Hepatic stellate cell (primary cell): ENCODE results near the gene ADAMTSL4.
A peak's percentile ranks its signal among the peaks of the same experiment; 100 is the strongest.
"Not testable (repeated sequence)": the region's sequence is repeated elsewhere in the genome, so short reads cannot be mapped to it uniquely, and the experiment has no call there.

Experiments
- DNase-seq: peaks from one replicate; pipeline ENCODE4 v3.0.0; 2011; ENCODE audit warnings: low spot score

The ADAMTSL4 gene

DNA sequence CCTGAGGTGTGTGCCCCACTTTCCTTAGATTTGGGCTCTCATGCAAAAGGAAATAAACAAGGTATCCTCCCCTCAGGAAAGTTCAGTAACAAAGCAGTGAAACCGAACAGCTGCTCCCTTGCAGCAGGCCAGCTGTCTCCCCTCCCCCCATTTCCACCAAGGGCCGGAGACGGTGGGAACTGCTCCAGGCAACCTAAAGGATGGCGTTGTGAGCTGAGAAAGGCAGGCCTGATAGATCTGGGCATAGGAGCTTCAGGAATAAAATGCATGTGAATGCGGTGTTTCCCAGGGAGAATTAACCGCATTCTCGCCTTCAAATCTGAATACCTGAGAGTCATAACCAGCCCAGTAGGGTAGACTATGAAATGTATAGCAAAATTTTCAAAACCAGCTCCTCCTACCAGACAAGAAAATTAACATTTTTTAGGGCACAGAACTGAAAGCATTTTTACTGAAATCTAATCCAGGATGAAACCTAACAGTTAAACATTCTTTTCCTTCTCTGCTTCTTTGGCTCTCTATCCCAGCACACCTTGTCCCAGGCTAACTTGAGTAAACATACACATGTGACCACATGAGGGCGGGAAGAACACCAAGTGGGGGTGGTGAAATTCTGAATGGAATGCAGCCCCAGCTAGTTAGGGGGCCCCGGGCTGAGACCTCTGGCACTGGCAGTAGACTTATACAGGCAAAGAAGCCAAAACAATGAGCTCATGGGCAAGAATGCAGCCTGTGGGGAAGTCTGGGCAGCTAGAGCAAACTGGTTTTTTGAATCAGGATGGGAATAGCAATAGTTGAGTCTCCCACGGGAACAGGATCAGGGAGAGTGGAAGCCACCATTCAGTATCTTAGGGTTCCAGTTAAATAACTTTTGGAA lies 18.7 kb downstream of the ADAMTSL4 start:
- DNase-seq = peak; percentile 79

DNA sequence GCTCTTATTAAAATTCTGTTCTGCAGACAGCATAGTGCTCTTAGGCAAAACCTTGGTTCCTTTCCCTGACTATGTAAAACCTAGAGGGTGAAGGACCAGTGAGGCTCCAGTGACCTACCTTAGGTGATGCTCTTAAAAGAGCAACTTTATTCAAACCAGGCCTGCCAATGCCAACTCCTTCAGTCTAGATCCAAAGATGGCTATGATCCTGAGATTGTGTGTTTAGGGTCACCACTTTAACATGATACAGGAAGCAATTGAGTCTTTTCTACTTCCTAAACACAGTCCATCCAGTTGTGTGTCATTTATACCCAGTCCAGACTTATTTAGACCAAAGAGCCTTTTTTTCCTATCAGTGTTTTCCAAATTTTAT lies 19.4 kb downstream of the ADAMTSL4 start:
- no peak for DNase-seq

DNA sequence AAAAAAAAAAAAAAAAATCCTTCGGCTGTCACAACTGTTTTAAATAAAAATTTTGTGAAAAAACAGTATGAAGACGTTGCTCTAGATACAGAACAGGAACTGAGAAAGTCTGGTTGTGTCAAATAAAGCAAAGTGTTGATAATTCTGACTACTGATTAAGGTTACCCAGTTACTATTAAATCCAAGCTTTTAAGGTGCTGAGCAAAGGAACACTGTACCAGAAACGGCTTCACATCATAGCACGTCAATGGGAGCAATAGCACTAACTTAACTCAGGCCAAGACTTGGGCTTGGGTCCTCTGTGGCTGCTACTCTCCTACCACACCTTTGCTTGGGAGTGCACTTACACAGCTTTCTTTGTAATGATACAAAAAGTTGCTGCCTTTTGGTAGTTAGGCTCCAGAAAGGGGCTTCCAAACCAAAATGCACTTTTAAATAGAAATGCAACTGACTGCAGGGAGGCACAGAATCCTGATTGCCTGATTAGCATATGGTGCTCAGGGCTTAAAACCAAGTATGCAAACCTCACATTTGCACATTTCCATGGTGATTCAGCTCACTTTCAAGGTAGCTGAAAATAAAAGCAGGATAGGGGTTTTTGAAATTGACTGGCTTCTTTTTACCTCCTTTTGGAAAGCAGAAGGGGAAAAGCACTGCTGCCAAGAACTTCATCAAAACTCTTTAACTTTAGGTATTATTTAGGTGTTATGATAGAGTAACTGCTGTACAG lies 23.9 kb downstream of the ADAMTSL4 start:
- DNase-seq = no peak

DNA sequence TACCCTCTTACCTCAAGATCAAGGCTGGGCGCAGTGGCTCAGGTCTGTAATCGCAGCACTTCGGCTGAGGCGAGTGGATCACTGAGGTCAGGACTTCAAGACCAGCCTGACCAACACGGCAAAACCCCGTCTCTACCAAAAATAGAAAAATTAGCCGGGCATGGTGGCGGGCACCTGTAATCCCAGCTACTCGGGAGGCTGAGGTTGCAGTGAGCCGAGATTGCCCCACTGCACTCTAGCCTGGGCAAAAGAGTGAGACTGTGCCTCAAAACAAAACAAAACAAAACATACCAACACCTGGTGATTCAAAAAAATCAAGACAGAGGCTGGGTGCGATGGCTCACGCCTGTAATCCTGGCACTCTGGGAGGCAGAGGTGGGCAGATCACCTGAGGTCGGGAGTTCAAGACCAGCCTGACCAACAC lies 24.5 kb downstream of the ADAMTSL4 start:
- DNase-seq = not testable (repeated sequence)

DNA sequence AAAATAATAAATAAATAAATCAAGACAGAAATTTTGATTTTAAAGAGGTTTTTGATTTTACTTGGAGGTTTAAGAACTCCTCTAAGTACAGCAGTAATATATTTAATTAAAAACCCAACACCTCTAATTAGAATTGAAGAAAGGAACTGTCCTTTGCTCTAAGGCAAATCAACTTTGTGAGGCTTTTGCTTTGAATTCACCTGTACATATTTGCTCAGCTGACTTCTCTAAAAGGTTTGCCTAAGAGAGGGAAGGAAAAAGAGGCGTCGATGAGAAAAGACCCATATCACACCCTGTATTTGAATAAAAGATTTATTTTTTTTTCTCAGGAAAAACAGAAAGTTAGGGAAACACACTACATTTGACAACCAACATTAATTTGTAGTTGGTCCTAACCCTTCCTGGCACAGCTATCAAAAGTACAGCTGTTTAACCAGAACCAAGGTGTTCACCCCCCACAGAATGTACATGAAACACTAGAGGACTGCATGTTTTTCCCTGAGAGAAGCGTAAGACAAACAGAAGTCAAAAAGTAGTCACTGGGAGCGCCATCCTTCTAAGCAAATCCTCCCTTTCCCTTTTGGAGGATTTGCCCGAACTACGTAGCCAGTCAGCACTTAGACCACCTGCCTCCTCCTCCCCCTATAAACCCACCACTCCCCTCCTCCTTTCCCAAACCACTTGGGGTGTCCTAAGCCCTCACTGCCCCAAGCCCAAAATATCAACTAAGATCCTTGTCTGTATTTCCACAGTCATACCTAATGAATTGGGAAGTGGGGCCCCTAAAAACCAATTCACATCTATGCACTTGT lies 25.3 kb downstream of the ADAMTSL4 start:
- no peak for DNase-seq

DNA sequence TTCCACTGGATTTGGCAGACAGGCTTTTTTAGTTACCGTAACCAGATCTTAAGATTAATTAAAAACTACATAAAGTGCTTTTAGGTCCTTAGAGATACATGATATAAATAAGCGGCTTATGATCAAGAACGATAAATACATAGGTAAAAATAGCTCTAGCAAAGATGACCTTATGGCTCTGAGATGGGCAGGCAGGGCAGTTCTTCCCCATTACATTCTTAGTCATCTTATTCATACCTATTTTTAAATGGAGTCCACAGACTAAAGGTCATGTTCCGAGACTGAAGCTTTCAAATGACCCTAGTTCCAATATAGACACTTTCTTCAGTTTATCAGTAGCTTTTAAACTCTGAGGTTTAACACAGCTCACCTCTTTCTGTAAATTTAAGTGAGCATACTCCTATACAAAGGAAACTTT lies 25.9 kb downstream of the ADAMTSL4 start:
- no peak for DNase-seq

DNA sequence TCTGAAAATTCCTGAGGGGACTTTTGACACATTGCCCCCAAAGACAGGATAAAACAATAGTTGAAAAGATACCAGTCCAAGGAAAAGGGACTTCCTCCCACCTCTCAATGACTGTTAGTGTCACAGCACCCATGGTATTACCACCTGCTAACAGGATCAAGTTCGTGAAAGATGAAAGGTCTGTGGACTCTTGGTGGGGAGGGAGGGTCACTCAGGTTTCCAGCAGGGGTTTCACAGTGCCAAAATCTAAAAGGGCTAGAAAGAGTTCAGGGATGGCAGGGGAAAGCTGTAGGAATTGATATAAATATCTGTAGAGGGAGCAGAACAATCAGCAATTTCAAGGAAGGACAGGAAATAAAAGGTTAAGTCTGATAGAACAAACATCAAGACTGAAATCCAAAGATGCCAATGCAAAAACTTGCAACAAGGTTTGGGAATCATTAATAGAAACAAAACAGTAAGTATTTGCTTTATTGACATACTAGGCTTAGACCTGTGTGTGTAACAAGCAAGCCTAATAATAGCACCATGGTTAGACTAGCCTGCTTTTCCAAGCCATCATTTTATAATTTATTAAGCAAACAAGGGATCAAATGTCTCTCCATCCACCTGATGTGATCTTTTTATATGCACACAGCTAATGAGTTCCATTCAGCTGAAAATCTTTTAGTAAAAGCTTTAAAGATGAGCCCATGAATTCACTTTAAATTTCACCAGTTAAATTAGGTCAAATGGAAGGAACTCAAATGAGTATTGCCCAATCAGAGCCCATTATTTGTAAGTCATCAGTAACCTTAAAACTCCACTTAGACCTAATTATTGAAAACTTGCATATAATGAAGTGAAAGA lies 26.5 kb downstream of the ADAMTSL4 start:
- no peak for DNase-seq

DNA sequence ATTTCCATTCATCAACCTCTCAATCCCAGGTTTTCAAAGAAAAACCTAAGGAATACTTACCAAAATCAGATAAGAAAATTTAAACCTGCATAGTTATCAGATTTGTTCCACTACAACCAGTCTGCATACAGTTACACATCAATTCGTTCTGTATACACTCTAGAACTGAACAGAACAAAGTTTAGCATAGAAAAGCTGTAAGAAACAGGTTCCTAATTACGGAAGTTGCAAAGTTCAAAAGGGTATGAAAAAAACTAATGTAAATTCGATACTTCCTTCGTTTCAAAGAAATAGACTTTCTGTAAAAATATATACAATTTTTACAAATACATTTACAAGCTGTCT lies 27.1 kb downstream of the ADAMTSL4 start:
- no peak for DNase-seq

DNA sequence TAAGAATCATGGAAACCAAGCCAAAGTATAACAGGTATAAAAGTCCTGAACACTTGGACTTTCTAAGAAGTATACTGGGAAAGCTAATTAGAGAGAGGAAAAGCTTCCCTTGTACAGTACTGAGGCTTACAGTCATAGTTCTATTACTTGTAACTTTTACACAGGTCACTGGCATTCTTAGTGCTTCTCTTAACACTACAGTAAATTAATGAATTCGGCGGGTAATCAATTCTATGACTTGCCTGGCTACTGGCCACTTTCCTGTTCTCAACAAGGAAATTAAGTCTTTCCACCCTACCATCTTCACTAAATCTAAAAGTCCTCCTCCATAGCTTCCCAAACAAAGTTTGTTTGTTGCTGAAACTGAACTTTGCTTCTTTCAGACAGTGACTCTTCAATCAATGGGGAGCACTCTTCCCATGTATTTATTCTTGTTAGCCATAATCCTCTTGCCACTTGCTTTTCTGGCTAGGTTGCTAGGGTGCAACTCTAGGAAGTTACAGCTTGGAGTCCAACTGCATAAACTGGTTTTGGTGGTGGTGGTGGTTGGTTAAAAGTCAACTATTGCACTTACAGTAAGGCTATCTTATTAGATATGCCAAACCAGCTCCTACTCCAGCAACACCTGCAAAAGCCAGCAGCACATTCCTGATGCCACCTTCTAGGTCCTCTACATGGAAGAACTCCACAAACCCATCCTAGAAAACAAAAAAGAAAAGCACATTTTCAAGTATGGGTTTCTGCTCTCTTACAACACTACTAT lies 27.8 kb downstream of the ADAMTSL4 start:
- no peak for DNase-seq

DNA sequence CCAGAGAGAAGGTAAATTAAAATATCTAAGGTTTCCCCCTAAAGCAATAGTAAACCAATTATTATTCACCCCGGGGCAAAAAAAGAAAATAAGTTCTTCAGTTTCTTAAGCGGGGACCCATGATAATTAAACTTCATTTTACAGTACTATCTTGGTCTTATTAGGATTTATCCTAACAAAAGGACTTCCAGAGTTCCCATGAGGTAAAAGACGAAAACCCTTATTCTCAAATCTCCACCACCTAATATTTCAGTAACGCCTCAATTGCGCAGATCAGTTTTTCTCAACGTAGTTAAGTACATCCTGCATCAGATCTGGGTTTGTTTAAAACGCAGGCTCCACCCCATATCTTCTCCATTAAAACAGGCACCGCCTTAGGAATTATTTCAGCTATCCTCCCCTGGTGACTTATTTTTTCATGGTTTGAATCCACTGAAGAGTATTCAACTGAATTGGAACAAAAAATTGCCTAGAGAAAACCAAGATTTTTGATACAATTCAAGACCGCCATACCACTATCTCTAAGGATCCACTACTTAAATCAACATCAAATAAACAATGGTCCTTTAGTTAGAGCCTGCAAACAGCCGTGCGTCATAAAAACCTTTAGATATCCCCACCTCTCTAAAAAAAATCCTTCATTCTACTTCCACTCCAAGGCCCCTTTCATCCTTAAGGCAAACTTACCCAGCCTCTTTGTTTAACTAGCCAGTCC lies 28.5 kb downstream of the ADAMTSL4 start:
- DNase-seq = no peak

DNA sequence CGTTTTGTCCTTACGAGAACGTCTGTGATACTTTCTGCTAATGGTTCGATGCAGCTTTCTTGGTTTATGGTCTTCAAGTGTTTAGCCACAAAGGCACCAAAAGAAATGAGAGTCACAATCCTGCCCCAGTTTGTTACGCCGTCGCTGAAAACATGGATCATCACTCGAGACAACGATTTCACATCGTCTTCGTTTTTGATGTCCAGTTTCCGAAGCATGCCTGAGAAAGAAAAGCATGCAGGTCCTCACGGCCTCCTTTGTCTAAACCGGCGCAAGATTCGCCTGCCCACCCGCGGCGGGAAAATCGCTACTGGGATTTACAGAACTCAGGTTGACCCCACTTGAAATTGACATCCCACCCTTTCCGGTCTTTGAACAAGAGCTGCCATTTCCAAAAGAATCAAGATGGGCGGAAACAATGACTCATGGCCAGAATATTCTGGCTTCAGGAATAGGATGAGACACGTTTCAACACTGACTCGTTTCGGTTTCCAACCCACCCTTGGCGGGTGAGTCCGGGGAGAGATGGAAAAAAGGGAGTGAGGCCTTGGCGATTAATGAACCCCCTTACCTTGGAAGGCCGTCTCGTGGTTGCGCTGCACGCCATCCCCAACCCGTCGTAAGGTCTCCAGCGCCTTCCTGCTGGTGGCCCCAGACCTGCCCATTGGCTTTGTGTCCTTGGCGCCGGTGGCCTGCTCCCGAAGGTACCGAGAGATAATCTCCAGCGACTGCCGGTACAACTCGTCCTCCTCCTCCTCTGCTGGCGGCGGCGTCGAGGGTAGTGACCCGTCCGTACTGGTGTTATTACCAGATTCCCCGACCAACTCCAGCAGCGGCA lies 29.3 kb downstream of the ADAMTSL4 start:
- peak; percentile 60 for DNase-seq

DNA sequence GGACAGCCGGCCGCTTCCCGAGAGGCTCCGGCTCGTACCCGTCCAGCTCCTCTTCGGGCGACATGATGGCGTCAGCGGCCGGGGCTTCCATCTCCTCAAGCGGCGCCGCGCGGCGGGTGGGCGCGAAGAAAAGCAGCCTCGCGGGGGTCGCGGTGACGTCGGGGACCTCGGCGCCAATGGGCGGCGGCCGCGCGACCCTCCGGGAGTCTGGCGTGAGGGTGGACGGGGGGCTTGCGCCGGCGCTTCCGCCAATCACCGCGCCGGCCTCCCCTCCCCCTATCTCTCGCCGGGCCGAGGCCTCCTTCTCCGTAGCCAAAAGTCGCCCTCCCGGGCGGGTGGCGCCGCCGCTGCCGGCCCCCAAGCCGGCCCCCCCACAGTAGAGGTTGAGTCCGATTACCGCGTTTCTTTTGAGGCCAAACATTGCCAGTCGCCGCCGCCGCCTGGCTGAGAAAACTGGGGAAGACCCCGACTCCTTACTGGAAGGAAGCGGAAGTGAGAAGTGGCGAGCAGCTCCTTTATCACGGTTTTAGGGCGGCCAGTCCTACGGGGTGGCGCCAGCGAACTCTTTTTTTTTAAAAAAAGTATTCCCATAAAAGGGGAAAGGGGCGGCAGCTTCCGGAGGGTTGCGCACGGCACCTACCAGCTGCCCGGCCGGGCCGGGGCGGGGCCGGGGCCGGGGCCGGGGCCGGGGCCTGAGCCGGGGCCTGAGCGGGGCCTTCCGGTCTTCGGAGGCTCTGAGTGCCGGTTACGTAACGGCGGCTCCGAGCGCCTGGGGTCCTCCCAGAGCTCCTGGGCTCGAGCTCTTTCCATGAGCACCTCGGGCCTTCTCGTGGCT lies 30.1 kb downstream of the ADAMTSL4 start, which contains the start of gene MCL1:
Gene MCL1, minus strand, starts transcription at position 501 of the 835 bp plus-strand sequence. Its CDS starts 80 bp downstream, at position 421.
- DNase-seq = peak; percentile 87

DNA sequence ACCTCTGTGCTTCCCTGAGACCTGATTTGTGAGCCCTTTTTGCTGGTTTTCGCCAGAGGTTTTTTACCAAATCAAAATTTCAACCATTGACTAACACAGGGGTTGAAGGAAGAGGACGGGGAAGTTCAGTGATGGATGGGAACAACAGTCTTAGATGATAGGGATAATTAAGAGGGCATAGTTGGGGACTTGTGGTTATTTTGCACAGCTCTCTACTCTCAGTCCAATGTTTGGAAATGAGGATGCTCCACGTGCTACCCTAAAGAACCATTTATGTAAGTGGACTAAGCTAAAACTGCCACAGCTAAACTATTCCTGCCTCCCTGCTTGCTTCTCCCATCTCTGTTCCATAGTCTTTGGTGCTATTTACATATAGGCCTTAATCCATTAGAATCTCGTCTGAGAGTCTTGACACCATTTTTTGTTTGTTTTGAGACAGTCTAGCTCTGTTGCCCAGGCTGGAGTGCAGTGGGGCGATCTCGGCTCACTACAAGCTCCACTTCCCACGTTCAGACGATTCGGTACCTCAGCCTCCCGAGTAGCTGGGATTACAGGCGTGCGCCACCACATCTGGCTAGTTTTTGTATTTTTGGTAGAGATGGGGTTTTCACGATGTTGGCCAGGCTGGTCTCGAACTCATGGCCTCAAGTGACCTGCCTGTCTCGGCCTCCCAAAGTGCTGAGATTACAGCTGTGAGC lies 30.9 kb downstream of the ADAMTSL4 start:
- no peak for DNase-seq

DNA sequence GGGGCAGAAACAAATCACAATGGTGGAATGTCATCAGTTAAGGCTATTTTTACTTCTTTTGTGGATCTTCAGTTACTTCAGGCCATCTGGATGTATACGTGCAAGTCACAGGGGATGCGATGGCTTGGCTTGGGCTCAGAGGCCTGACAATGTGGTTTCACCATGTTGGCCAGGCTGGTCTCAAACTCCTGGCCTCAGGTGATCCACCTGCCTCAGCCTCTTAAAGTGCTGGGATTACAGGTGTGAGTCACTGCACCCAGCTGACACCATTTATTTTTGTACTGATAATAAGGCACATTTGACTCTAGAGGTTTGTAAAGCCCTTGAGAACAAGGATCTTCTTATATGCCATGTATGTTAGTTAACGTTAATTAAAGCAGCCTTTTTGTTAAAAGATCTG lies 31.8 kb downstream of the ADAMTSL4 start:
- not testable (repeated sequence) for DNase-seq

DNA sequence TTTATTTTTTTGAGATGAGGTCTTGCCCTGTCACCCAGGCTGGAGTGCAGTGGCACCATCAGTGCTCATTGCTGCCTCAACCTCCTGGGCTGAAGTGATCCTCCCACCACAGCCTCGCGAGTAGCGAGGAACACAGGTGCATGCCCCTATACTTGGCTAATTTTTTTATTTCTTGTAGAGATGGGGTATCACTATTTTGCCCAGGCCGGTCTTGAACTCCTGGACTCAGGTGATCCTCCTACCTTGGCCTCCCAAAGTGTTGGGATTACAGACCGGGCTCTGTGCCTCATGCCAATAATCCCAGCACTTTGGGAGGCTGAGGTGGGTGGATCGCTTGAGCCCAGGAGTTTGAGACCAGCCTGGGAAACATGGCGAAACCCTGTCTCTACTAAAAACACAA lies 32.2 kb downstream of the ADAMTSL4 start:
- DNase-seq = not testable (repeated sequence)

DNA sequence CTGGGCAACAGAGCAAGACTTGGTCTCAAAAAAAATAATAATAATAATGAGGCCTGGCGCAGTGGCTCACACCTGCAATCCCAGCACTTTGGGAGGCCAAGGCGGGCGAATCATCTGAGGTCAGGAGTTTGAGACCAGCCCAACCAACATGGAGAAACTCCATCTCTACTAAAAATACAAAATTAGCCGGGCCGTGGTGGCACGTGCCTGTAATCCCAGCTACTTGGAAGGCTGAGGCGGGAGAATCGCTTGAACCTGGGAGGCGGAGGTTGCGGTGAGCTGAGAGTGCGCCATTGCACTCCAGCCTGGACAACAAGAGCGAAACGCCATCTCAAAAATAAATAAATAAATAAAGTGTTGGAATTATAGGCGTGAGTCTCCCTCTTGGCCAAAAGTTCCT lies 32.8 kb downstream of the ADAMTSL4 start:
- DNase-seq = not testable (repeated sequence)

DNA sequence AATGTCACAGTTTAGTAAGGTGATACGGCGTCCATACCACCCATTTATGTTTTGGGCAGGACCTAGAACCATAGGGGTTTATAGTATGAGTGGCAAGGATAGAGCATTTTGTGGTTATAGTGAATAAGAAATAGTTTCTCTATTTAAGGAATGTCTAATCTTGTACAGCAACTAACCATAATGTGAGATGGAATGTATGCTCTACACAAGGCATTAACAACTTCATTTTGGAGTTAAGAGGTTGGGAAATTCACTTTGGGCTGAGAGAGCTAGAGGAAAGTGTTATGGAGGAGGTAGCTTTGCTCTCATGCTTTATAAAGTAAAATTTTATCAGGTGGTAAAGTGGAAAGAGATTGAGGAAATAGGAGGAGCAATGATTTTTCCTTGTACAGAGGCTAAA lies 33.2 kb downstream of the ADAMTSL4 start:
- DNase-seq = no peak
